Spleen (tissue), 7 donors: ENCODE measurements around the gene SKAP2.

ENCODE experiments used
- POLR2AphosphoS5 ChIP-seq, 3 donors: sonication (generic); formaldehyde crosslinking; IDR thresholded peaks; one replicate each; pipeline ENCODE4 v1.5.1; 2017; ENCODE audit warnings: antibody characterized with exemption in 3 of 3
- TF ChIP-seq, protein P1 (sequence below), 11 experiments: fragments of 200-600 bp in 7 of 11; fragments of 450-650 bp in 4 of 11; sonication (generic) in 4 of 11; IDR thresholded peaks in 8 of 11; conservative IDR thresholded peaks in 3 of 11; 1 replicate in 7 of 11; 2 replicates in 4 of 11; pipeline versions ENCODE4 v1.4.0 to v1.8.0; 2016 to 2021; ENCODE audit warnings: antibody characterized with exemption in 11 of 11, inconsistent platforms in 4 of 11, mild to moderate bottlenecking in 1 of 11
- donor health status: DM: no; HTN: no; CAD: no; lungs with moderate emphysema.
- donor health status: DM: no; HTN: no; CAD: no.
- donor health status: DM: no; HTN: no; CAD: no.

DNA sequence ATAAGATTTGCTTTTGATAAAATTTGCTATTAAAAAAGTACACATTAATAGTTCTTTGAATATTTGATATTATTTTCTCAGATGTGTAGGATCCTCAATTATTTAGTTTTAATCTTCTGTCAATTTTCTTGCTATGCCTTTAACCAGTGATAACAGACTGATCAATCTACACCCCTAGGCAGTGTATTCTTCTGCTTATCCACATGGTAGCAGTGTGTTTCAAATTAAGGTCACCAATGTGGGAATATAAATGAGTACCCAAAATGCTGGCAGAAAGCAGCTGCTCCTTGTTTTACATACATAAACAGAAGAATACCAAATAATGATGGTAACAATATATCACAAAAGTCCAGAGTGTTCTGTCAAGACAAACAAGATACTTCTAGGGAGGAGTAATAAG lies 87.0 kb downstream of the SKAP2 start:
- TF ChIP-seq POLR2AphosphoS5 (IDR thresholded peaks at IDR 0.05): no peak
- TF ChIP-seq, protein P1, sequence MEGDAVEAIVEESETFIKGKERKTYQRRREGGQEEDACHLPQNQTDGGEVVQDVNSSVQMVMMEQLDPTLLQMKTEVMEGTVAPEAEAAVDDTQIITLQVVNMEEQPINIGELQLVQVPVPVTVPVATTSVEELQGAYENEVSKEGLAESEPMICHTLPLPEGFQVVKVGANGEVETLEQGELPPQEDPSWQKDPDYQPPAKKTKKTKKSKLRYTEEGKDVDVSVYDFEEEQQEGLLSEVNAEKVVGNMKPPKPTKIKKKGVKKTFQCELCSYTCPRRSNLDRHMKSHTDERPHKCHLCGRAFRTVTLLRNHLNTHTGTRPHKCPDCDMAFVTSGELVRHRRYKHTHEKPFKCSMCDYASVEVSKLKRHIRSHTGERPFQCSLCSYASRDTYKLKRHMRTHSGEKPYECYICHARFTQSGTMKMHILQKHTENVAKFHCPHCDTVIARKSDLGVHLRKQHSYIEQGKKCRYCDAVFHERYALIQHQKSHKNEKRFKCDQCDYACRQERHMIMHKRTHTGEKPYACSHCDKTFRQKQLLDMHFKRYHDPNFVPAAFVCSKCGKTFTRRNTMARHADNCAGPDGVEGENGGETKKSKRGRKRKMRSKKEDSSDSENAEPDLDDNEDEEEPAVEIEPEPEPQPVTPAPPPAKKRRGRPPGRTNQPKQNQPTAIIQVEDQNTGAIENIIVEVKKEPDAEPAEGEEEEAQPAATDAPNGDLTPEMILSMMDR (IDR thresholded peaks at IDR 0.05 in 8 of 11, conservative IDR thresholded peaks at IDR 0.05 in 3 of 11): no peak
